Thyroid gland (tissue), 4 donors: ENCODE data around the gene PADI2.

Source experiments
- CTCF ChIP-seq, 6 experiments: fragments of 200-600 bp in 3 of 6; fragments of 450-650 bp in 3 of 6; sonication (generic) in 3 of 6; IDR thresholded peaks; one replicate each; pipeline ENCODE4 v1.5.1; 2016 to 2019; ENCODE audit warnings: antibody characterized with exemption in 6 of 6, mild to moderate bottlenecking in 2 of 6, inconsistent platforms in 1 of 6, moderate library complexity in 1 of 6
- POLR2A ChIP-seq, 2 donors: fragments of 450-650 bp; IDR thresholded peaks; one replicate each; pipeline ENCODE4 v1.6.1; 2017; ENCODE audit warnings: antibody characterized with exemption in 2 of 2, mild to moderate bottlenecking in 2 of 2, moderate library complexity in 1 of 2

GRCh38 chr1:17168091-17168876 lies 49.0 kb upstream of the PADI2 start:
- TF ChIP-seq CTCF (IDR thresholded peaks at IDR 0.05) (no peak), POLR2A (IDR thresholded peaks at IDR 0.05) (no peak)
